ENCODE data around the gene DIO1.
"Not testable (repeated sequence)": the region's sequence is repeated elsewhere in the genome, so short reads cannot be mapped to it uniquely, and the experiment has no call there.

DIO1 gene

GRCh38 chr1:53893999-53894636 lies at the start of gene DIO1:
TSS of gene DIO1 (plus strand) at chr1:53894187. CDS start at chr1:53894211, 24 bp downstream.
- no peak for DNase-seq

DNA sequence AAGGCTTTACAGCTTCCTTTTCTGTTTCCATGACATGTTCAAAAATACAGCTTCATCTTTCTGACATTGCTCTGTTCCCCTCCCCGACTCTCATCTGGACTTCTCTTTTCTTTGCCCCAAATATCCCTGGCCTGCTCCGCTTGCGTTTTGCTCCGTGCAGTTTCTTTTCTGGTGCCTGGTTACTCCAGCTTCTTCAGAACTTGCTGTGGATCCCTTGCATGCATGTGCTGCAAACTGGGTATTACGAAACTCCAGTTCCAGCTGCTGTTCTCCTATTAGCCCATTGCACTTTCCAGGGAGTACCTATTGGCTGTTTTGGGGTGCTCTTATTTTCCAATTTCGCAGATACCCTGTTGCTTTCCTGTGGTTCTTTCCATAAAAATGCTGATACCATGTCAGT lies 46.0 kb upstream of the DIO1 start:
- DNase-seq: no peak

DNA sequence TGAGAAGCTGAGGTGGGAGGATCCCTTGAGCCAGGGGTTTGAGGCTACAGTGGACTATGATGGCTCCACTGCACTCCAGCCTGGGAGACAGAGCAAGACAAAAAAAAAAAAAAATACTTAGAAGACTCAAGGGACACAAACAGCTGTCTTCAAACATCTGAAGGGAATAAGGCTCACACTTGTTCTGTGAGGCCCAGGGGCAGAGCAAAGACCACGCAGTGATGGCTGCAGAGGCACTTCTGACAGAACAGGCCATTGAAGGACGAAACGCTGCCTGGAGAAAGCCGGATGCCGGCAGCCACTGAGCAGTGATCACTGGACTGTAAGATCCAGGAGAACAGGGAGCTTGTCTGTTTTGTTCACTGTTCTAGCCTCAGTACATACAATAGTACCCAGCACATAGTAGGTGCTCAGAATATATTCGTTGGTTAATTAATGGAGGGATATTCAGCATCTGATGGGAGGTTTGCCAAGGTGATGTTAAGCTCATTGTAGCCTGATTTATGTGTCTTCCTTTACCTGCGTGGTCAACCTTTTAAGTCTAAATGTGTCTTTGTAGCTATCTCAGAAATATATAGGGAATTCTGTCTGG lies 43.8 kb upstream of the DIO1 start:
- DNase-seq: no peak

DNA sequence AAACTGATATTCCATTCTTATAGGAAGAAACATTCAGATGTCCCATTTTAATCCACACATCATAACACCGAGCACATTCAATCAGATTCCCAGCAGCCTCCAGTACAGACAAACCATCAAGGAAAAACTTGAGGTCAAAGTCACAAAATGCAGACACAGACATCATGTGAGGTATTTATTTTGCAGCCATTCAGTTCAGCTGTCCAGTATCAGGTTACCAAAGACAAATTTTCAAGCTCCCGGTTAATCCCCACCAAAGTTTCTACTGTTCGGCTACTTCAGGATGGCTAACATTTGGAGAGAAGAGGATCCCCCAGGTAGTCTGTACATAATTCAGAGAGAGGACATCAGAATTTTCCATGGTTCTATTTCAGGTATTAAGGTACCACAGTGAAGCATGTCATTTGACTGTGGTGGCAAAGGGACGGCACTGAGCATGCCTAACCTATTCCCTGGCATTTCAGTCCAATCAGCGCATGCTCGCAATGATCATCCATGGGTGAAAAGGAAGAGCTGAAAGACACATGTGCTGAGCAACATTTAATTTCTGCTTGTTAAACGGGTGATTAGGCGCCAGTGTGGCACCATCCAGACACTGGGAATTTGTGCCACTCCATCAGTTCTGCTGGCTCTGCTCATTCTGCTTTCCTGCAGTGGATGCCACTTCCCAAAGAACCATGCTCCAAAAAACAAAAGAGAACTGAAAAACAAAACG lies 42.3 kb upstream of the DIO1 start:
- no peak for DNase-seq

GRCh38 chr1:53860967-53861411 lies 33.0 kb upstream of the DIO1 start:
- DNase-seq: no peak

- no peak for DNase-seq
Observed at GRCh38 chr1:53862507-53862906, 31.5 kb upstream of the DIO1 start.

DNA sequence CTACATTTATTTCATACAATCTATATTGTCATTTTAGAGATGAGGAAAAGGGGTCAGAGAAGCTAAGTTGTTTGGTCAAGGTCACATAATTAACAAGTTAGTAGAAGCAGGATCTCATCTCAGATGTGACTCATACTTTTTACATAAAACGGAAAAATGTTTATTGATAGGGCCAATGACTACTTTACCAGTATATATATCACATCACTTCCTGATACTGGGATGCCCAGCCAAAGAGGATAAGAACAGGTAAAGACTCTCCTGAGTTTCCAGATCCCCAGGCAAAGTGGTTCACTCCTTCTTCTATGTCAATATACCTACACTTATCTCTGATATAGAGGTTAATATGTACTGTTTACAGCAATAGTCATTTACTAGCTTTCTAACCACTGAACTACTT lies 25.4 kb upstream of the DIO1 start:
- no peak for DNase-seq

GRCh38 chr1:53869454-53870117 lies 24.4 kb upstream of the DIO1 start:
- no peak for DNase-seq

GRCh38 chr1:53871221-53871620 lies 22.8 kb upstream of the DIO1 start:
- no peak for DNase-seq

DNA sequence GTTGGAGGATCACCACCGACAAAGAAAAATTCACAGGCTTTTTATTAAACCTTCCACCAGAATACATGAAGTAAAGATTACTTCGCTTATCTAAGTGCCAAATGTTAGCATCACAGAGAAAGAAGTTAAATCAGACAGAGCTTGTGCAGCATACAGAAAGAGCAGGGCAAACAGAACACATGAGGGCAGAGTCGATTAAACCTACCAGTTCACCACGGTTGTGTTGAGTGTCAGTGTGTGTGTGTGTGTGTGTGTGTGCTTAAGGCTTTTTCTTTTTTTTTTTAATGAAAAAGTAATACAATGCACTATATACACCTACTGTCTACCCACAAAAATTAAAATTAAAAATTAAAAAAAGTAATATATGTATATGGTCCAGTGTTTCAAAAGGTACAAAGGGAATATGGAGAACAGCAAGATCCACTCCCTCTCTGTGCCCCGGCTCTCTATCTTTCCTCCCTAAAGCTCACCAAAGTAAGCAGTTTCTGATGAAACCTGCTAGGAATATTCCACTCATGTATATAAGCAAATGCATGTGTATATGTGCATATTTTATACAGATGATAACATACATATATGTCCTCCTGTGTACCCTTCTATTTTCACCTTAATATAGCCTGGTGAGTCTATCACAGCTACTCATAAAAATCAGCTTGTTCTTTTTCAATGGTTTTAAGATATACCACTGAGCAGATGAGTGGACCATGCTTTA lies 22.1 kb upstream of the DIO1 start:
- DNase-seq: no peak

- not testable (repeated sequence) for DNase-seq
Observed at GRCh38 chr1:53875150-53875549, 18.8 kb upstream of the DIO1 start.

GRCh38 chr1:53878492-53879105 lies 15.4 kb upstream of the DIO1 start:
- DNase-seq: no peak

GRCh38 chr1:53881853-53882252 lies 12.1 kb upstream of the DIO1 start:
- not testable (repeated sequence) for DNase-seq

- not testable (repeated sequence) for DNase-seq
Observed at GRCh38 chr1:53883600-53883999, 10.4 kb upstream of the DIO1 start.

DNA sequence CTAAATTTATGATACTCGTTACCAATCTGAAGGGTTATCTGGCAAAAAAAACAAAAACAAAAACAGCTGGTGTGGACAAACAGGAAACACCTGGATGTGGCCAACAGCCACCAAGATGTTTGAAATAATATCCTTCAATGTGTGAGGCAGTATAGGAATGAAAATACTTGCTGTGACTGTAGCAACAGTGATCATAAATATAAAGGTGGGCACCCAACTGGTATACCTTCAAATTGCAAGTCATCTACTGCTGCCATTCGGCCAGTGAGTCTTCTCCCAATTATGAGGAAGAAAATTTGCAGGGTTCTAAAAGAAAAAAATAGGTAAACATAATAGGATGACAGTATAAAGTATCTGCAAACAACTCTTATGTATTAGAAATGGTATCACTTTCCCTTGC lies 5.3 kb upstream of the DIO1 start:
- no peak for DNase-seq

DNA sequence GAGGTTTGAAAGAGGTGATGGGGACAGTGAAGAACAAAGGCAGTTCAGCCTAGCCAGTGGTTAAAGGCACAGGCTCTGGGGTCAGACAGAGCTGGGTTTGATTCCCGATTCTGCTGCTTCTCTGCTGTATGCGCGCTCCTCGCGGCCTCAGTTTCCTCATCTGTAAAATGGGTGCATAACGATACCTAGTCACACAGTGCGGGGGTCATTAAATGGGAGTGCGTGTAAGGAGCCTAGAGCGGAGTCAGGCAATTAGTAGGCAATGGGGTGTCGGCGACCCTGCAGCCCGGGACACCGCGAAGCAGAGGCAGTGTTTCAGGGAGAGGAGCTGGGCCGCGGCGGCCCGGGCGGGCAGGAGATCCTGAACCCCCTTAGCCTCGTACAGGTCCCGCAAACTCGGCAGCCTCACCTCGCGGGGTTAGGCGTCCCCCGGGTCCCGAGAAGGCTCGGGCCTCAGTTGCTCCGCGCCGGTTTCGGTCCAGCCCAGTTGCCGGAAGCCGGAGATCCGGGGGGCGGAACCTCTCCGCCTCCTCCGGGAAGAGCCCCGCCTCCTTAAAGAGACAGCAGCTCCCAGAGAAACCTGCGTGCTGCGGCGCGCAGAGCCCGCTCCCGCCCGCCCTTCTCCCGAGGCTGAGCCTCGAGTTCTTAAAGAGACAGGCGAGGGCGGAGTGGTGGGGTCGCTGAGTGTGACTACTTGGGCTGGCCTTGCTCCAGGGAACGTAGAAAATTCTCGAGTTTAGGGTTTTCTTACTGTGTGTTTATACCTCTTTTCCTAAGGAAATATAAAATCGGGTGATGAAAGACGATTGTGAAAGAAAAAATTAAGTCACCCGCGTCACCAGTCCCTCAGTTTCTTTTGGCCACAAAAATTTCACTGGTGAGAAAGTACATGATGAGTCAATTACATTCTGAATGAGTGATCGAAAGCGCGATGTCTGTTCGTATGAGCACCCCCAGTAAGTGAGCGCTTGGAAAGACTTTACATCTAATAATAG lies 4.4 kb upstream of the DIO1 start, which contains the start of gene YIPF1:
Gene YIPF1 (minus strand): TSS at position 494 of the 995 bp plus-strand sequence. CDS start 860 bp downstream, outside the sequence.
- DNase-seq: peak; percentile 54

GRCh38 chr1:53890522-53890941 lies 3.5 kb upstream of the DIO1 start:
- no peak for DNase-seq

GRCh38 chr1:53891018-53891417 lies 3.0 kb upstream of the DIO1 start:
- no peak for DNase-seq

GRCh38 chr1:53891678-53892077 lies 2.3 kb upstream of the DIO1 start:
- no peak for DNase-seq

- no peak for DNase-seq
Observed at GRCh38 chr1:53892911-53893310, 1.1 kb upstream of the DIO1 start.

- no peak for DNase-seq
Observed at GRCh38 chr1:53894644-53895043, 657 bp downstream of the DIO1 start.
